ENCODE results near the gene KRTAP12-3.
"Not testable (repeated sequence)": the region's sequence is repeated elsewhere in the genome, so short reads cannot be mapped to it uniquely, and the experiment has no call there.

Gene KRTAP12-3

DNA sequence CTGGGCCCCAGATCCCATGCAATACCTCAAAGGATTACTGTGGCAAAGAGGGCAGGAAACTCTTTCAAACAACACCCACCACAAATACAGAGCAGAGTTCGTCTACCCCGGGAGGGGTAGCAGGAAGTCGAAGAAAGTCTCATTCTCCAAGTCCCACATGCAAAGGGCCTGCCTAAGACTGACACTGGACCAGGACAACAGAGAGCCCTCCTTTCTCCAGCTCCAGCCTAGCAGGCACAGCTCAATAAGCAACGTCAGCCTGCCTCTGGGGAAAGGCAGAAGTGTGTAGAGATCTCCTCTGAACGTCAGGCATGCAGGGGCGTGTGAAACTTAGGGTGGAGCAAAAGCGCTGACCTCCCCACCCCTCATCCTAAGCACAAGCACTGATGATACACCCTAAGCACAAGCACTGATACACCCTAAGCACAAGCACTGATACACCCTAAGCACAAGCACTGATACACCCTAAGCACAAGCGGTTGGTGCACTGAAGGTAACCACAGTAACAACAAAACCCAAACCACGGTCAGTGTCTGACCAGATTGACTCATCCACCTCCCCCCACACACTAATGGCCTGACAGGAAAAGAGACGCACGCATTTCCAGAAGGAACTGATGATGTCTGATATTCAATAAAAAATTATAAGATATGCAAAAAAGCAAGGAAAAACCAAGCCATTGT, 1.3 kb downstream of the KRTAP12-3 start:
- H3K18ac ChIP-seq (ENCODE audit: low read length), result no peak overlapping the region
- no peak overlapping the region for H3K23ac ChIP-seq (ENCODE audit: low read depth, low read length, poor library complexity)
- H2BK12ac ChIP-seq (ENCODE audit: low read length), result no peak overlapping the region
- no peak overlapping the region for H3K4ac ChIP-seq (ENCODE audit: low read length)
- H2BK120ac ChIP-seq (ENCODE audit: low read depth, low read length), result no peak overlapping the region
- no peak overlapping the region for H2AK5ac ChIP-seq (ENCODE audit: low read depth, low read length)
- no peak overlapping the region for H3K9ac ChIP-seq (ENCODE audit: low read depth, low read length, poor library complexity)
- no peaks in the 10 kb centered on the region for H3K79me1 ChIP-seq (ENCODE audit: low read depth, low read length)
- no peaks in the 10 kb centered on the region for H3K36me3 ChIP-seq (replicated peaks in 1 of 2; ENCODE audit: control insufficient read depth in 2 of 2, insufficient read depth in 2 of 2, low read length in 2 of 2)
- no peak overlapping the region for H3K4me3 ChIP-seq (ENCODE audit: low read length in 2 of 2)
- peaks cover 0 to 2% of the 10 kb centered on the region in 2 donors for H3K4me1 ChIP-seq (ENCODE audit: control insufficient read depth in 2 of 2, insufficient read depth in 1 of 2, low read depth in 1 of 2, low read length in 2 of 2)
- no CpG with 5 or more reads among the region's 11 CpGs for WGBS, 2 donors (ENCODE audit: extremely low coverage in 2 of 2, insufficient read length in 2 of 2, insufficient replicate concordance in 1 of 2)
- no peak overlapping the region for H3K27ac ChIP-seq (replicated peaks; ENCODE audit: low read length)
- no peak overlapping the region for H4K91ac ChIP-seq (ENCODE audit: low read depth, low read length, poor library complexity)
- H4K8ac ChIP-seq (ENCODE audit: low read depth, low read length), result no peak overlapping the region
- H3K27me3 ChIP-seq (ENCODE audit: control insufficient read depth in 3 of 3, insufficient read depth in 3 of 3, low read depth in 1 of 3, low read length in 3 of 3), result no peaks in the 10 kb centered on the region
- peaks cover 3 to 4% of the 10 kb centered on the region in 2 donors for H3K9me3 ChIP-seq (replicated peaks in 1 of 2; ENCODE audit: control insufficient read depth in 2 of 2, insufficient read depth in 1 of 2, low read depth in 1 of 2, low read length in 2 of 2)
- DNase-seq (ENCODE audit: low spot score), result no peak
- H2BK15ac ChIP-seq (ENCODE audit: low read length), result no peak overlapping the region
- H2AFZ ChIP-seq (ENCODE audit: low read length), result peak overlapping the region; percentile 52
- no peak overlapping the region for H3K4me2 ChIP-seq (ENCODE audit: insufficient read depth, low read length, poor library complexity, severe bottlenecking)
- H2BK5ac ChIP-seq (ENCODE audit: low read length), result no peak overlapping the region
- no peak overlapping the region for H3K14ac ChIP-seq (ENCODE audit: low read length)

- H3K18ac ChIP-seq (ENCODE audit: low read length); DNase-seq (ENCODE audit: low spot score); H3K79me1 ChIP-seq (ENCODE audit: low read depth, low read length); H3K27ac ChIP-seq (replicated peaks; ENCODE audit: low read length); H2BK120ac ChIP-seq (ENCODE audit: low read depth, low read length); H3K23ac ChIP-seq (ENCODE audit: low read depth, low read length, poor library complexity); H2AK5ac ChIP-seq (ENCODE audit: low read depth, low read length); H2BK15ac ChIP-seq (ENCODE audit: low read length); H3K4me1 ChIP-seq (ENCODE audit: control insufficient read depth in 2 of 2, insufficient read depth in 1 of 2, low read depth in 1 of 2, low read length in 2 of 2); H4K8ac ChIP-seq (ENCODE audit: low read depth, low read length); H3K4ac ChIP-seq (ENCODE audit: low read length); H3K14ac ChIP-seq (ENCODE audit: low read length); H3K9me3 ChIP-seq (replicated peaks in 1 of 2; ENCODE audit: control insufficient read depth in 2 of 2, insufficient read depth in 1 of 2, low read depth in 1 of 2, low read length in 2 of 2); H3K4me3 ChIP-seq (ENCODE audit: low read length in 2 of 2); H3K9ac ChIP-seq (ENCODE audit: low read depth, low read length, poor library complexity); H2AFZ ChIP-seq (ENCODE audit: low read length); H2BK12ac ChIP-seq (ENCODE audit: low read length); H4K91ac ChIP-seq (ENCODE audit: low read depth, low read length, poor library complexity); H3K4me2 ChIP-seq (ENCODE audit: insufficient read depth, low read length, poor library complexity, severe bottlenecking); H2BK5ac ChIP-seq (ENCODE audit: low read length); H3K36me3 ChIP-seq (replicated peaks in 1 of 2; ENCODE audit: control insufficient read depth in 2 of 2, insufficient read depth in 2 of 2, low read length in 2 of 2); H3K27me3 ChIP-seq (ENCODE audit: control insufficient read depth in 3 of 3, insufficient read depth in 3 of 3, low read depth in 1 of 3, low read length in 3 of 3): not testable (repeated sequence)
- no CpG with 5 or more reads among the region's 7 CpGs for WGBS, 2 donors (ENCODE audit: extremely low coverage in 2 of 2, insufficient read length in 2 of 2, insufficient replicate concordance in 1 of 2)
Observed at GRCh38 chr21:44661567-44661966, 3.8 kb downstream of the KRTAP12-3 start.

- H2AFZ ChIP-seq (ENCODE audit: low read length), result no peak overlapping the region
- H2AK5ac ChIP-seq (ENCODE audit: low read depth, low read length), result no peak overlapping the region
- H3K36me3 ChIP-seq (replicated peaks in 1 of 2; ENCODE audit: control insufficient read depth in 2 of 2, insufficient read depth in 2 of 2, low read length in 2 of 2), result no peaks in the 10 kb centered on the region
- no peak overlapping the region for H2BK5ac ChIP-seq (ENCODE audit: low read length)
- H3K18ac ChIP-seq (ENCODE audit: low read length), result no peak overlapping the region
- no peak overlapping the region for H4K8ac ChIP-seq (ENCODE audit: low read depth, low read length)
- no peaks in the 10 kb centered on the region for H3K27me3 ChIP-seq (ENCODE audit: control insufficient read depth in 3 of 3, insufficient read depth in 3 of 3, low read depth in 1 of 3, low read length in 3 of 3)
- peaks cover 3% of the 10 kb centered on the region for H3K79me1 ChIP-seq (ENCODE audit: low read depth, low read length)
- H4K91ac ChIP-seq (ENCODE audit: low read depth, low read length, poor library complexity), result no peak overlapping the region
- no peak overlapping the region for H3K4me2 ChIP-seq (ENCODE audit: insufficient read depth, low read length, poor library complexity, severe bottlenecking)
- peaks cover 4 to 5% of the 10 kb centered on the region in 2 donors for H3K9me3 ChIP-seq (replicated peaks in 1 of 2; ENCODE audit: control insufficient read depth in 2 of 2, insufficient read depth in 1 of 2, low read depth in 1 of 2, low read length in 2 of 2)
- DNase-seq (ENCODE audit: low spot score), result no peak
- no peak overlapping the region for H2BK120ac ChIP-seq (ENCODE audit: low read depth, low read length)
- H3K23ac ChIP-seq (ENCODE audit: low read depth, low read length, poor library complexity), result no peak overlapping the region
- H3K4ac ChIP-seq (ENCODE audit: low read length), result no peak overlapping the region
- no peak overlapping the region for H3K27ac ChIP-seq (replicated peaks; ENCODE audit: low read length)
- WGBS, 2 donors (ENCODE audit: extremely low coverage in 2 of 2, insufficient read length in 2 of 2, insufficient replicate concordance in 1 of 2), result no CpG with 5 or more reads among the region's 5 CpGs
- no peak overlapping the region for H2BK15ac ChIP-seq (ENCODE audit: low read length)
- H3K4me1 ChIP-seq (ENCODE audit: control insufficient read depth in 2 of 2, insufficient read depth in 1 of 2, low read depth in 1 of 2, low read length in 2 of 2), result no peaks in the 10 kb centered on the region
- H3K9ac ChIP-seq (ENCODE audit: low read depth, low read length, poor library complexity), result no peak overlapping the region
- no peak overlapping the region for H3K4me3 ChIP-seq (ENCODE audit: low read length in 2 of 2)
- H2BK12ac ChIP-seq (ENCODE audit: low read length), result no peak overlapping the region
- H3K14ac ChIP-seq (ENCODE audit: low read length), result no peak overlapping the region
Observed at GRCh38 chr21:44664691-44665090, 7.0 kb downstream of the KRTAP12-3 start.

DNA sequence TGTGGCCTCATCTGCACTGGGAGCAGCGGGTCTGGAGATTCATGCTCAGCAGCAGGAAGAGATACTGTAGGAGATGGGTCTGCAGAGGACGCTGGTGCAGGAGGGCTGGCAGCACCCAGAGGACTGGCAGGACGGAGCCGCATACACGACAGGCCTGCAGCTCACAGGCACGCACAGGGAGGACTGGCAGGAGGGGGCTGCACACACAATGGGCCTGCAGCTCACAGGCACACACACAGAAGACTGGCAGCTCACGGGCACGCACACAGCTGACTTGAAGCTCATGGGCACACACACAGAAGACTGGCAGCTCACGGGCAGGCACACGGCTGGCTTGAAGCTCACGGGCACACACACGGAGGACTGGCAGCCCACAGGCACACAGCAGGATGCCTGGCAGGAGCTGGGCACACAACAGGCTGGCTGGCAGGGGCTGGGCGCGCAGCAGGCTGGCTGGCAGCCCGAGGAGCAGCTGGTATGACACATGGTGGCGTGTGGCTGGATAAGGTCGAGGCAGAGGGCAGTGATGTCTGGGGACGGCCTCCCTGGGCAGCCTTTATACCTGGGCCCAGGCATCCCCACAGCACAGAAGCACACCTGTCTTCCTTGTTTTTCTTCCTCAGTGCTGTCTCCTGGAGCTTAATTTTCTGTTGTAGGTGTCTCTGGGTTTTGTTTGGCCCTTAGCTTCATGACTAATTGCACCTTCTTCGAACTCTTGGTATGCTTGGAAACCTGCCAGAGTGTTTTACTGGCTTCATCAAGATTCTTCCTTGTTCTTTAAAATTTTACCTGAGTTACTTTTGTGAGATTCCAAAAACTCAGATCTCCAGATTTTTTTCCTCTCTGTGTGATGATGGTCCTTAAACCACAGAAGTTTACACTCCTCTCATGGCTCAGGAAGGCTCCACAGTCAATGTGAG, 8.9 kb downstream of the KRTAP12-3 start, which contains the start of gene KRTAP12-2:
Gene KRTAP12-2, minus strand, starts transcription at position 527 of the 920 bp plus-strand sequence. Its CDS starts 41 bp downstream, at position 486.
- Histone ChIP-seq H3K79me1 (ENCODE audit: low read depth, low read length) (peaks cover 3% of the 10 kb centered on the region), H2BK5ac (ENCODE audit: low read length) (no peak within 1 kb of the TSS), H3K4ac (ENCODE audit: low read length) (peak within 1 kb of the TSS; percentile 93), H4K8ac (ENCODE audit: low read depth, low read length) (peak within 1 kb of the TSS; percentile 92), H2BK15ac (ENCODE audit: low read length) (no peak within 1 kb of the TSS), H2AK5ac (ENCODE audit: low read depth, low read length) (peak within 1 kb of the TSS; percentile 75), H3K14ac (ENCODE audit: low read length) (peak within 1 kb of the TSS; percentile 89), H4K91ac (ENCODE audit: low read depth, low read length, poor library complexity) (no peak within 1 kb of the TSS), H3K4me1 (ENCODE audit: control insufficient read depth in 2 of 2, insufficient read depth in 1 of 2, low read depth in 1 of 2, low read length in 2 of 2) (no peaks in the 10 kb centered on the region), H3K4me2 (ENCODE audit: insufficient read depth, low read length, poor library complexity, severe bottlenecking) (no peak within 1 kb of the TSS), H3K27me3 (ENCODE audit: control insufficient read depth in 3 of 3, insufficient read depth in 3 of 3, low read depth in 1 of 3, low read length in 3 of 3) (no peaks in the 10 kb centered on the region), H2AFZ (ENCODE audit: low read length) (no peak within 1 kb of the TSS), H3K9me3 (replicated peaks in 1 of 2; ENCODE audit: control insufficient read depth in 2 of 2, insufficient read depth in 1 of 2, low read depth in 1 of 2, low read length in 2 of 2) (peaks cover 18 to 24% of the 10 kb centered on the region in 2 donors), H3K27ac (replicated peaks; ENCODE audit: low read length) (no peak within 1 kb of the TSS), H3K4me3 (ENCODE audit: low read length in 2 of 2) (peak within 1 kb of the TSS in 1 of 2 donors; percentile 63), H3K23ac (ENCODE audit: low read depth, low read length, poor library complexity) (no peak within 1 kb of the TSS), H2BK12ac (ENCODE audit: low read length) (peak within 1 kb of the TSS; percentile 73), H3K9ac (ENCODE audit: low read depth, low read length, poor library complexity) (peak within 1 kb of the TSS; percentile 60), H3K18ac (ENCODE audit: low read length) (peak within 1 kb of the TSS; percentile 19), H3K36me3 (replicated peaks in 1 of 2; ENCODE audit: control insufficient read depth in 2 of 2, insufficient read depth in 2 of 2, low read length in 2 of 2) (no peaks in the 10 kb centered on the region), H2BK120ac (ENCODE audit: low read depth, low read length) (no peak within 1 kb of the TSS)
- no CpG with 5 or more reads among the region's 19 CpGs for WGBS, 2 donors (ENCODE audit: extremely low coverage in 2 of 2, insufficient read length in 2 of 2, insufficient replicate concordance in 1 of 2)
- no peak for DNase-seq (ENCODE audit: low spot score)
